Measurements from ENCODE around the gene PLA2G4B. TPM values are rescaled to one million over a fixed set of nuclear protein-coding genes. Genes with fewer than 3 reads are reported as not detected.

The PLA2G4B gene
- total and polyA plus RNA-seq, 9 of the 15 experiments (the other 6 are each of a cell fraction or from before 2014, with no cell fraction given): 0.07 to 6.1 (median 2.8) TPM

DNA sequence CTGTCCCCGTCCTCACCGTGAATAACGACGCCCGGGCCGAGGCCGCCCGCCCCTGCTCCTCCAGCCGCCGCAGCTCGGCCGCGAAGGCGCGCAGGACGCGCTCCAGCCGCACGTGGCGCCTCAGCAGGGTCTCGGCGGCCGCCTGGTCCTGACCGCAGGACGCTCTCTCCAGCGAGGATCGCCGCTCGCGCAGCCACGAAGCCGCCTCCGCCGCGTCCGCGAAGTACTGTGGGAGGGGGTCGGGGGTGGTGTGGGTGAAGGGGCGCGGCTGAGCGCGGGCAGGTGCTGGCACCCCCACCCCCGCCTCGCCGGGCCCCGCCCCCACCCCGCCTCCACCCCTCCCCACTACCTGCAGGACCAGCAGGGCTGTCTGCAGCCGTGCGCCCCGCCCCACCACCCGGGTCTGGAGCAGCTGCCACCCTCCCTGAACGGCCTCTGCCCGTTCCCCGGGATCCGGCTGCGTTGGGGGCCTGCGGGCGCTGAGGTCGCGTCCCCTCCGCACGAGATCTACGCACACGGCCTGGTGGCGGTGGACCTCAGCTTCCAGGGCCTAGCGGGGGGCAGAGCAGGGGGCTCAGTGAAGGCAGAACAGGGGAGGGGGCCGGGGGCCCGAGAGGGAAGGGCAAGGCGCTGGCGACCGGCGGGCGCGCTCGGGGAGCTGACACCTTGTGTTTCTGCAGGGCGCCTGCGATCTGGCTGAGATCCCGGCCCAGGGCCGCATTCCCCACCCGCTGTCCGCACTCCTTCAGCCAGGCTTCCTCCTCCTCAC, 43.5 kb downstream of the PLA2G4B start (continued):
- no peak for TF ChIP-seq PTTG1 (tag; IDR thresholded peaks at IDR 0.05; ENCODE audit: low read depth)
- no peak for TF ChIP-seq PRPF4 (IDR thresholded peaks at IDR 0.05; ENCODE audit: insufficient read depth, low read depth, low read length, poor library complexity, severe bottlenecking)
- TF ChIP-seq ZBTB1 (CRISPR knock-in tag; IDR thresholded peaks at IDR 0.05; ENCODE audit: borderline replicate concordance, low read depth): no peak
- TF ChIP-seq, protein P1, sequence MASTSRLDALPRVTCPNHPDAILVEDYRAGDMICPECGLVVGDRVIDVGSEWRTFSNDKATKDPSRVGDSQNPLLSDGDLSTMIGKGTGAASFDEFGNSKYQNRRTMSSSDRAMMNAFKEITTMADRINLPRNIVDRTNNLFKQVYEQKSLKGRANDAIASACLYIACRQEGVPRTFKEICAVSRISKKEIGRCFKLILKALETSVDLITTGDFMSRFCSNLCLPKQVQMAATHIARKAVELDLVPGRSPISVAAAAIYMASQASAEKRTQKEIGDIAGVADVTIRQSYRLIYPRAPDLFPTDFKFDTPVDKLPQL (IDR thresholded peaks at IDR 0.05; ENCODE audit: extremely low read depth, insufficient read length): no peak
- TF ChIP-seq MCM3 (IDR thresholded peaks at IDR 0.05): no peak
- TF ChIP-seq ZNF277 (CRISPR knock-in tag; IDR thresholded peaks at IDR 0.05; ENCODE audit: borderline replicate concordance): no peak
- TF ChIP-seq FOS (IDR thresholded peaks at IDR 0.05; ENCODE audit: extremely low read depth, insufficient read length): no peak
- no peak for TF ChIP-seq ESRRA (IDR thresholded peaks at IDR 0.05; ENCODE audit: borderline replicate concordance, low read depth)
- no peak for TF ChIP-seq NKRF (IDR thresholded peaks at IDR 0.05; ENCODE audit: borderline replicate concordance)
- TF ChIP-seq CHD1 (IDR thresholded peaks at IDR 0.05; ENCODE audit: low read length): no peak
- no peak for TF ChIP-seq THRB (CRISPR knock-in tag; conservative IDR thresholded peaks at IDR 0.05)
- TF ChIP-seq NR3C1 (CRISPR knock-in tag; IDR thresholded peaks at IDR 0.05): no peak
- TF ChIP-seq SNIP1 (IDR thresholded peaks at IDR 0.05; ENCODE audit: low read depth): no peak
- no peak for TF ChIP-seq THAP12 (CRISPR knock-in tag; IDR thresholded peaks at IDR 0.05)
- TF ChIP-seq PHTF2 (CRISPR knock-in tag; IDR thresholded peaks at IDR 0.05): no peak

Data from K562 (cell line).